A673 (cell line): ENCODE results near the gene GGT1. TPM values are rescaled to one million over a fixed set of nuclear protein-coding genes. Genes with fewer than 3 reads are reported as not detected.

Experiments used
- BruUV-seq: library from RNA; stranded (reverse); fragments of 400-500 nt; replicated peaks from 2 replicates; lab custom pipeline; 2021; lab: Mats Ljungman, UMichigan
- CTCF ChIA-PET: fragments of 300-600 bp; sonication (Branson Sonifier 250); formaldehyde crosslinking; loops from one replicate; lab custom pipeline; 2022; ENCODE audit warnings: antibody characterized with exemption; lab: Charles Lee
- POLR2A ChIA-PET: fragments of 300-600 bp; sonication (Branson Sonifier 250); formaldehyde crosslinking; loops from one replicate; lab custom pipeline; 2022; ENCODE audit warnings: antibody characterized with exemption; ENCODE audit not compliant: low non-redundant PET; lab: Charles Lee
- DNase-seq: peaks from one replicate; pipeline ENCODE4 v3.0.0-alpha.2; 2015; ENCODE audit warnings: low spot score
- H3K27ac ChIP-seq: fragments of 200-600 bp; sonication (generic); 2 replicates; pipeline ENCODE4 v1.5.1; 2016; ENCODE audit warnings: mixed run types, low read depth, mild to moderate bottlenecking, mixed read lengths, antibody characterized with exemption, low read length; ENCODE audit not compliant: poor library complexity, severe bottlenecking
- H3K27me3 ChIP-seq: fragments of 200-600 bp; sonication (generic); replicated peaks from 2 replicates; pipeline ENCODE4 v1.6.1; 2017; ENCODE audit warnings: mixed run types, low read depth, mild to moderate bottlenecking, mixed read lengths, antibody characterized with exemption, low read length; ENCODE audit not compliant: insufficient read depth, poor library complexity
- H3K36me3 ChIP-seq: fragments of 200-600 bp; sonication (generic); 2 replicates; pipeline ENCODE4 v1.6.1; 2016; ENCODE audit warnings: mixed run types, mild to moderate bottlenecking, mixed read lengths, antibody characterized with exemption, low read length; ENCODE audit not compliant: insufficient read depth, poor library complexity, severe bottlenecking
- H3K4me1 ChIP-seq: fragments of 200-600 bp; sonication (generic); 2 replicates; pipeline ENCODE4 v1.6.1; 2017; ENCODE audit warnings: mixed run types, mild to moderate bottlenecking, mixed read lengths, antibody characterized with exemption, low read length; ENCODE audit not compliant: insufficient read depth, poor library complexity, severe bottlenecking
- H3K4me3 ChIP-seq: fragments of 200-600 bp; sonication (generic); 2 replicates; pipeline ENCODE4 v1.5.1; 2016; ENCODE audit warnings: low read depth, mixed run types, mild to moderate bottlenecking, mixed read lengths, low read length; ENCODE audit not compliant: poor library complexity, severe bottlenecking
- H3K9me3 ChIP-seq: fragments of 200-600 bp; sonication (generic); 2 replicates; pipeline ENCODE4 v1.6.1; 2016; ENCODE audit warnings: mixed run types, low read depth, mild to moderate bottlenecking, mixed read lengths, antibody characterized with exemption, low read length; ENCODE audit not compliant: poor library complexity, severe bottlenecking
- CTCF ChIP-seq: fragments of 300-800, 200-600 bp; sonication (generic); conservative IDR thresholded peaks from 2 replicates; pipeline ENCODE4 v1.5.1; 2017; ENCODE audit warnings: low read depth, mild to moderate bottlenecking, antibody characterized with exemption, low read length, moderate library complexity, mixed read lengths
- EZH2 ChIP-seq: fragments of 200-600 bp; sonication (generic); IDR thresholded peaks from 2 replicates; pipeline ENCODE4 v1.6.1; 2017; ENCODE audit warnings: borderline replicate concordance, low read depth, mild to moderate bottlenecking, mixed read lengths, antibody characterized with exemption, low read length; ENCODE audit not compliant: poor library complexity, severe bottlenecking
- intact Hi-C: fragments of 100-400 bp; cut with micrococcal nuclease; formaldehyde crosslinking; loops from one replicate; pipeline ENCODE4 v1.10.0; 2022; ENCODE audit not compliant: unreplicated experiment
- total RNA-seq: library from RNA; stranded (reverse); gene quantifications from 2 replicates; pipeline ENCODE4 v1.2.3, GENCODE V29; 2021

The GGT1 gene
- total RNA-seq, 1 experiment from 2014 or later, result 3.3 TPM

- H3K4me1 ChIP-seq, result peaks cover 4% of the 10 kb centered on the region
- intact Hi-C loops, result no loop called here
- H3K27ac ChIP-seq, result no peak overlapping the region
- TF ChIP-seq EZH2 (no peak), CTCF (no peak)
- no peaks in the 10 kb centered on the region for H3K9me3 ChIP-seq
- peaks cover 61% of the 10 kb centered on the region for H3K36me3 ChIP-seq
- no peak overlapping the region for H3K4me3 ChIP-seq
- POLR2A ChIA-PET, result no interaction called here
- H3K27me3 ChIP-seq, result no peaks in the 10 kb centered on the region
- no peak for DNase-seq
- BruUV-seq, result no TSS peak
- CTCF ChIA-PET, result no interaction called here
Observed at GRCh38 chr22:24567668-24568067, 35.3 kb upstream of the GGT1 start.

- ChIA-PET CTCF (interaction anchor here (0.6 kb wide), 1 partner anchor 219 kb away, joined by 5 read pairs; no protein-coding TSS in a partner anchor), POLR2A (no interaction called here)
- BruUV-seq, result no TSS peak
- Histone ChIP-seq H3K4me1 (no peaks in the 10 kb centered on the region), H3K36me3 (peaks cover 77% of the 10 kb centered on the region), H3K9me3 (no peaks in the 10 kb centered on the region), H3K27ac (no peak overlapping the region), H3K27me3 (no peaks in the 10 kb centered on the region), H3K4me3 (no peak overlapping the region)
- TF ChIP-seq CTCF (no peak), EZH2 (no peak)
- intact Hi-C loops, result no loop called here
- no peak for DNase-seq
Observed at GRCh38 chr22:24571266-24571665, 31.7 kb upstream of the GGT1 start.

GRCh38 chr22:24576778-24577177 lies 26.2 kb upstream of the GGT1 start:
- Histone ChIP-seq H3K27ac (no peak overlapping the region), H3K27me3 (no peaks in the 10 kb centered on the region), H3K4me3 (no peak overlapping the region), H3K36me3 (peaks cover 34% of the 10 kb centered on the region), H3K4me1 (peaks cover 11% of the 10 kb centered on the region), H3K9me3 (no peaks in the 10 kb centered on the region)
- ChIA-PET CTCF (no interaction called here), POLR2A (interaction anchor here (0.6 kb wide), 1 partner anchor 682 kb away, joined by 4 read pairs; the partner anchor contains the start of gene MIF)
- intact Hi-C loops, result no loop called here
- DNase-seq, result no peak
- BruUV-seq, result no TSS peak
- TF ChIP-seq CTCF, result no peak
- no peak for TF ChIP-seq EZH2
